Body of pancreas (tissue), 4 donors: ENCODE data around the gene SPC24. TPM values are rescaled to one million over a fixed set of nuclear protein-coding genes. Genes with fewer than 3 reads are reported as not detected.
A peak's percentile ranks its signal among the peaks of the same experiment; 100 is the strongest.
"Not testable (repeated sequence)": the region's sequence is repeated elsewhere in the genome, so short reads cannot be mapped to it uniquely, and the experiment has no call there.

Experiments used
- ATAC-seq: fragments of 150-250 bp; one replicate; pipeline ENCODE4 v1.9.1; 2016
- DNase-seq, 4 donors: peaks; one replicate each; pipeline ENCODE4 v3.0.0-alpha.2; 2019
- H3K27ac ChIP-seq, 4 donors: fragments of 200-600 bp; sonication (generic); 1 replicate in 3 of 4; 2 replicates in 1 of 4; pipeline versions ENCODE4 v1.5.1 to v1.6.1; 2016 to 2019; ENCODE audit warnings: mild to moderate bottlenecking in 1 of 4, mixed read lengths in 1 of 4, moderate library complexity in 1 of 4
- H3K27me3 ChIP-seq, 2 donors: fragments of 200-600 bp; sonication (generic); one replicate each; pipeline ENCODE4 v1.6.0; 2016; ENCODE audit warnings: mild to moderate bottlenecking in 1 of 2
- H3K36me3 ChIP-seq, 2 donors: fragments of 200-600 bp; sonication (generic); replicated peaks in 1 of 2; 2 replicates each; pipeline ENCODE4 v1.5.1; 2016; ENCODE audit warnings: low read depth in 2 of 2; ENCODE audit not compliant: insufficient read depth in 1 of 2
- H3K4me1 ChIP-seq: fragments of 200-600 bp; sonication (generic); one replicate; pipeline ENCODE4 v1.6.0; 2016
- H3K4me3 ChIP-seq, 2 donors: fragments of 200-600 bp; sonication (generic); 1 replicate in 1 of 2; 2 replicates in 1 of 2; pipeline ENCODE4 v1.5.1; 2016 to 2019
- H3K9me3 ChIP-seq, 3 donors: fragments of 200-600 bp; sonication (generic); 1 replicate in 2 of 3; 2 replicates in 1 of 3; pipeline ENCODE4 v1.5.1; 2016
- CTCF ChIP-seq, 7 experiments: fragments of 450-650 bp in 4 of 7; fragments of 200-600 bp in 3 of 7; sonication (generic) in 3 of 7; IDR thresholded peaks; one replicate each; pipeline ENCODE4 v1.5.1; 2016 to 2019; ENCODE audit warnings: antibody characterized with exemption in 7 of 7
- POLR2A ChIP-seq, 3 donors: fragments of 450-650 bp; IDR thresholded peaks; one replicate each; pipeline ENCODE4 v1.6.1; 2016; ENCODE audit warnings: antibody characterized with exemption in 3 of 3, mild to moderate bottlenecking in 2 of 3
- WGBS, 2 donors: methylation state at CpG; one replicate each; pipeline ENCODE4 v1.1.5; 2017; 5-methylcytosine and 5-hydroxymethylcytosine counted together
- intact Hi-C: fragments of 100-400 bp; cut with DNase I; formaldehyde crosslinking; loops from one replicate; pipeline ENCODE4 v1.15.1; 2023
- total RNA-seq, 2 donors: library from RNA; depleted of rRNA; stranded (reverse); fragments of >200 nt; gene quantifications; one replicate each; pipeline ENCODE4 v1.1.0, GENCODE V29; 2016

The SPC24 gene
- total RNA-seq, 2 donors from 2014 or later, result 1.8 to 6.9 TPM

GRCh38 chr19:11164296-11164695 lies 8.7 kb upstream of the SPC24 start:
- H3K9me3 ChIP-seq, result no peaks in the 10 kb centered on the region
- H3K36me3 ChIP-seq, result peaks cover 0 to 4% of the 10 kb centered on the region in 2 donors
- no peaks in the 10 kb centered on the region for H3K27me3 ChIP-seq
- 80 to 87% methylated on average over 11 of the region's 11 CpGs for WGBS, 2 donors
- DNase-seq (no peak), ATAC-seq (no peak)
- H3K27ac ChIP-seq, result no peak overlapping the region
- intact Hi-C loops, result no loop called here
- no peak overlapping the region for H3K4me3 ChIP-seq
- TF ChIP-seq POLR2A (IDR thresholded peaks at IDR 0.05) (no peak), CTCF (IDR thresholded peaks at IDR 0.05) (no peak)
- peaks cover 7% of the 10 kb centered on the region for H3K4me1 ChIP-seq

GRCh38 chr19:11160440-11160768 lies 4.8 kb upstream of the SPC24 start:
- H3K4me3 ChIP-seq, intact Hi-C loops, H3K36me3 ChIP-seq, H3K27me3 ChIP-seq, H3K9me3 ChIP-seq, DNase-seq, ATAC-seq: not testable (repeated sequence)
- 97 to 100% methylated on average over 2 of the region's 2 CpGs for WGBS, 2 donors
- peaks cover 42% of the 10 kb centered on the region for H3K4me1 ChIP-seq
- peak overlapping the region in 1 of 4 donors; percentile 47 for H3K27ac ChIP-seq

GRCh38 chr19:11159598-11160439 lies 4.2 kb upstream of the SPC24 start:
- Histone ChIP-seq H3K27me3 (no peaks in the 10 kb centered on the region), H3K36me3 (no peaks in the 10 kb centered on the region), H3K9me3 (no peaks in the 10 kb centered on the region), H3K4me3 (no peak overlapping the region), H3K27ac (peak overlapping the region in 3 of 4 donors; percentile 29 to 47 (median 32)), H3K4me1 (peaks cover 47% of the 10 kb centered on the region)
- TF ChIP-seq CTCF (IDR thresholded peaks at IDR 0.05), result peak in 1 of 7 experiments; percentile 5
- TF ChIP-seq POLR2A (IDR thresholded peaks at IDR 0.05), result no peak
- no peak for ATAC-seq
- intact Hi-C loops, result no loop called here
- WGBS, 2 donors, result 53 to 58% methylated on average over 16 of the region's 16 CpGs
- DNase-seq, result no peak

GRCh38 chr19:11154683-11155047 lies 917 bp downstream of the SPC24 start:
- TF ChIP-seq POLR2A (IDR thresholded peaks at IDR 0.05) (no peak), CTCF (IDR thresholded peaks at IDR 0.05) (no peak)
- Histone ChIP-seq H3K9me3 (no peaks in the 10 kb centered on the region), H3K4me3 (no peak overlapping the region), H3K27me3 (no peaks in the 10 kb centered on the region), H3K27ac (no peak overlapping the region), H3K36me3 (no peaks in the 10 kb centered on the region), H3K4me1 (peaks cover 63% of the 10 kb centered on the region)
- 39 to 40% methylated on average over 6 of the region's 6 CpGs for WGBS, 2 donors
- DNase-seq (no peak), ATAC-seq (no peak)
- intact Hi-C loops, result no loop called here

GRCh38 chr19:11152318-11153062 lies 3.1 kb downstream of the SPC24 start:
- peak; percentile 82 to 91 (median 90) for DNase-seq
- intact Hi-C loops, result no loop called here
- H3K36me3 ChIP-seq, result no peaks in the 10 kb centered on the region
- 52 to 74% methylated on average over 7 to 11 of the region's 11 CpGs for WGBS, 2 donors
- TF ChIP-seq POLR2A (IDR thresholded peaks at IDR 0.05), result no peak
- TF ChIP-seq CTCF (IDR thresholded peaks at IDR 0.05), result no peak
- H3K9me3 ChIP-seq, result no peaks in the 10 kb centered on the region
- peak; percentile 65 for ATAC-seq
- H3K4me3 ChIP-seq, result no peak overlapping the region
- no peaks in the 10 kb centered on the region for H3K27me3 ChIP-seq
- H3K27ac ChIP-seq, result peak overlapping the region; percentile 75 to 86 (median 80)
- H3K4me1 ChIP-seq, result peaks cover 44% of the 10 kb centered on the region
